ENCODE measurements around the gene SELENOK. TPM values are rescaled to one million over a fixed set of nuclear protein-coding genes. Genes with fewer than 3 reads are reported as not detected.

The SELENOK gene
- total RNA-seq, 1 experiment from 2014 or later: 51.5 TPM

- POLR2A ChIA-PET: no interaction called here
- Mint-ChIP-seq H3K36me3 (ENCODE audit: insufficient read depth, unreplicated experiment) (peaks cover 25% of the 10 kb centered on the region), H3K4me3 (ENCODE audit: unreplicated experiment) (no peak overlapping the region), H3K4me1 (ENCODE audit: low read depth, unreplicated experiment) (no peaks in the 10 kb centered on the region), H3K27ac (ENCODE audit: unreplicated experiment) (no peak overlapping the region), H3K9me3 (ENCODE audit: unreplicated experiment) (no peaks in the 10 kb centered on the region), H3K27me3 (ENCODE audit: insufficient read depth, unreplicated experiment) (no peaks in the 10 kb centered on the region)
- Histone ChIP-seq H3K4me1 (no peaks in the 10 kb centered on the region), H3K27me3 (replicated peaks; ENCODE audit: control insufficient read depth, insufficient read depth, low read length) (no peaks in the 10 kb centered on the region), H3K36me3 (ENCODE audit: control insufficient read depth, insufficient read depth, low read length) (peaks cover 6% of the 10 kb centered on the region), H3K9me3 (no peaks in the 10 kb centered on the region), H3K4me3 (ENCODE audit: low read depth, low read length) (no peak overlapping the region)
- DNase-seq: no peak
- CTCF ChIA-PET: no interaction called here
- no TSS peak for BruUV-seq (replicated peaks)
- no peak for TF ChIP-seq CTCF (IDR thresholded peaks at IDR 0.05; ENCODE audit: insufficient read depth in 1 of 2, low read depth in 1 of 2, low read length in 1 of 2, severe bottlenecking in 1 of 2, unreplicated experiment in 1 of 2)
- intact Hi-C loops (cut with micrococcal nuclease; ENCODE audit: unreplicated experiment): no loop called here
Observed at GRCh38 chr3:53834429-53835095, 57.1 kb downstream of the SELENOK start.

Other genes starting within 250 kb of the SELENOK start
- gene CHDH, start 45.4 kb downstream of the SELENOK start, total RNA-seq (2022): 30.5 and 32.4 TPM in 2 replicates
- gene IL17RB, start 45.3 kb downstream of the SELENOK start, total RNA-seq (2022): 27.5 and 30.0 TPM in 2 replicates
- 34.4 and 35.2 TPM in 2 replicates for gene ACTR8, start 9.7 kb downstream of the SELENOK start, total RNA-seq (2022)
- 0.39 TPM in 1 of 2 replicates, not detected in the other for gene CACNA2D3, start 230.7 kb upstream of the SELENOK start, total RNA-seq (2022)